Endothelial cell of umbilical vein (primary cell): ENCODE results near the gene TOB1. TPM values are rescaled to one million over a fixed set of nuclear protein-coding genes. Genes with fewer than 3 reads are reported as not detected.

Source experiments
- BruUV-seq: library from RNA; stranded (reverse); fragments of 400-500 nt; replicated peaks from 2 replicates; lab custom pipeline; 2021; lab: Mats Ljungman, UMichigan
- CTCF ChIA-PET: fragments of 300-600, 350-600 bp; sonication (Branson Sonifier 250); formaldehyde crosslinking; loops from one replicate; lab custom pipeline; 2021; ENCODE audit warnings: antibody characterized with exemption, inconsistent platforms; lab: Charles Lee
- POLR2A ChIA-PET: fragments of 300-600, 350-600 bp; sonication (Branson Sonifier 250); formaldehyde crosslinking; loops from one replicate; lab custom pipeline; 2021; ENCODE audit warnings: antibody characterized with exemption, inconsistent platforms; lab: Charles Lee
- DNase-seq: peaks from one replicate; pipeline ENCODE4 v3.0.0-alpha.2; 2011; ENCODE audit warnings: low read depth, low spot score
- FAIRE-seq: peaks from 2 replicates; lab custom pipeline; 2011; peaks lifted over from hg19 to GRCh38; lab: Jason Lieb, UNC
- H2AFZ ChIP-seq: 2 replicates; pipeline ENCODE4 v1.6.0; 2012; ENCODE audit warnings: low read depth, low read length, control low read depth, inconsistent platforms
- H3K27ac ChIP-seq: 2 replicates; pipeline ENCODE4 v1.5.1; 2011; ENCODE audit warnings: low read depth, mild to moderate bottlenecking, control low read depth, low read length, moderate library complexity; ENCODE audit not compliant: insufficient read depth
- H3K27me3 ChIP-seq, 2 experiments: 2 replicates each; pipeline versions ENCODE4 v1.6.0 to v1.6.1; 2011; ENCODE audit warnings: low read length in 2 of 2, mixed read lengths in 1 of 2; ENCODE audit not compliant: control insufficient read depth in 2 of 2, insufficient read depth in 2 of 2
- H3K36me3 ChIP-seq, 2 experiments: 2 replicates in 1 of 2; 3 replicates in 1 of 2; pipeline ENCODE4 v1.5.1; 2011; ENCODE audit warnings: low read length in 2 of 2, mild to moderate bottlenecking in 1 of 2, moderate library complexity in 1 of 2; ENCODE audit not compliant: control insufficient read depth in 2 of 2, insufficient read depth in 2 of 2; ENCODE audit errors: extremely low read depth in 1 of 2
- H3K4me1 ChIP-seq: 3 replicates; pipeline ENCODE4 v1.5.1; 2011; ENCODE audit warnings: mild to moderate bottlenecking, low read length; ENCODE audit not compliant: control insufficient read depth, insufficient read depth; ENCODE audit errors: extremely low read depth
- H3K4me2 ChIP-seq: 2 replicates; pipeline ENCODE4 v1.6.1; 2011; ENCODE audit warnings: low read length, control low read depth, mixed read lengths; ENCODE audit not compliant: insufficient read depth
- H3K4me3 ChIP-seq, 3 experiments: fragments of 200-600 bp in 1 of 3; sonication (generic), shearing (Covaris generic) in 1 of 3; replicated peaks in 1 of 3; 2 replicates each; pipeline ENCODE4 v1.5.1; 2011 to 2016; ENCODE audit warnings: control low read depth in 3 of 3, low read length in 3 of 3, mild to moderate bottlenecking in 2 of 3, inconsistent platforms in 1 of 3, low read depth in 1 of 3, moderate library complexity in 1 of 3; ENCODE audit not compliant: insufficient read depth in 1 of 3
- H3K79me2 ChIP-seq: 2 replicates; pipeline ENCODE4 v1.6.0; 2012; ENCODE audit warnings: low read length, inconsistent platforms; ENCODE audit not compliant: control insufficient read depth, insufficient read depth
- H3K9ac ChIP-seq: replicated peaks from 2 replicates; pipeline ENCODE3; 2011; ENCODE audit warnings: low read length, control low read depth; ENCODE audit not compliant: insufficient read depth; ENCODE audit errors: extremely low read depth
- H3K9me1 ChIP-seq: replicated peaks from 3 replicates; pipeline ENCODE4 v1.6.0; 2011; ENCODE audit warnings: mild to moderate bottlenecking, low read length; ENCODE audit not compliant: control insufficient read depth, insufficient read depth; ENCODE audit errors: extremely low read depth
- H3K9me3 ChIP-seq: replicated peaks from 2 replicates; pipeline ENCODE4 v1.5.1; 2012; ENCODE audit warnings: low read length, inconsistent platforms; ENCODE audit not compliant: control insufficient read depth, insufficient read depth
- H4K20me1 ChIP-seq: replicated peaks from 2 replicates; pipeline ENCODE3; 2011; ENCODE audit warnings: mild to moderate bottlenecking, low read length; ENCODE audit not compliant: control insufficient read depth, insufficient read depth; ENCODE audit errors: extremely low read depth
- CTCF ChIP-seq, 2 donors: IDR thresholded peaks; 1 replicate in 1 of 2; 2 replicates in 1 of 2; pipeline ENCODE4 v1.5.1; 2011; ENCODE audit warnings: low read length in 2 of 2, mild to moderate bottlenecking in 2 of 2, moderate library complexity in 2 of 2, control low read depth in 1 of 2, inconsistent platforms in 1 of 2, low read depth in 1 of 2; ENCODE audit not compliant: insufficient read depth in 1 of 2; ENCODE audit errors: extremely low read depth in 1 of 2
- EZH2 ChIP-seq: IDR thresholded peaks from 2 replicates; pipeline ENCODE4 v1.6.1; 2012; ENCODE audit warnings: borderline replicate concordance, low read depth, mild to moderate bottlenecking, moderate library complexity, low read length, inconsistent platforms; ENCODE audit not compliant: severe bottlenecking
- FOS ChIP-seq: IDR thresholded peaks from 2 replicates; pipeline ENCODE4 v1.6.1; 2011; ENCODE audit warnings: mild to moderate bottlenecking, low read length, moderate library complexity, borderline replicate concordance; ENCODE audit not compliant: insufficient read depth
- GATA2 ChIP-seq: IDR thresholded peaks from 2 replicates; pipeline ENCODE4 v1.7.0; 2011; ENCODE audit warnings: low read depth, mild to moderate bottlenecking, moderate library complexity, mixed read lengths, low read length; ENCODE audit not compliant: insufficient read length, insufficient read depth
- JUN ChIP-seq: IDR thresholded peaks from 2 replicates; pipeline ENCODE4 v1.6.1; 2011; ENCODE audit warnings: borderline replicate concordance, low read depth; ENCODE audit not compliant: insufficient read length, insufficient read depth
- MAX ChIP-seq: IDR thresholded peaks from 2 replicates; pipeline ENCODE4 v1.6.1; 2011; ENCODE audit not compliant: insufficient read depth, insufficient read length
- MYC ChIP-seq: IDR thresholded peaks from one replicate; pipeline ENCODE4 v1.6.1; 2011; ENCODE audit warnings: mild to moderate bottlenecking, low read depth, low read length
- POLR2A ChIP-seq: IDR thresholded peaks from 2 replicates; pipeline ENCODE4 v1.6.1; 2012; ENCODE audit warnings: low read depth, mild to moderate bottlenecking, control low read depth, low read length
- POLR2AphosphoS5 ChIP-seq: IDR thresholded peaks from 2 replicates; pipeline ENCODE4 v1.6.1; 2012; ENCODE audit warnings: low read depth, mild to moderate bottlenecking, control low read depth, low read length, moderate library complexity; ENCODE audit not compliant: insufficient read depth
- dilution Hi-C: fragments of 300-500 bp; cut with MboI; formaldehyde crosslinking; loops from one replicate; pipeline ENCODE4 v1.15.0; 2019; ENCODE audit warnings: low sequenced_read_pairs; ENCODE audit not compliant: extremely low pct_ligation_motif_present
- intact Hi-C: fragments of 100-400 bp; cut with micrococcal nuclease; formaldehyde crosslinking; loops from one replicate; pipeline ENCODE4 v1.10.0; 2022
- polyA plus RNA-seq, 4 experiments: library from polyadenylated mRNA; depleted of rRNA in 3 of 4; stranded (reverse) in 3 of 4; unstranded in 1 of 4; fragments of >200 nt; gene quantifications; 2 replicates each; pipeline versions ENCODE4 v1.2.1 to v1.2.3, GENCODE V29; 2011 to 2012; ENCODE audit warnings: missing spikeins in 1 of 4
- total RNA-seq: library from RNA; stranded (reverse); gene quantifications from 2 replicates; pipeline ENCODE4 v1.2.3, GENCODE V29; 2021

TOB1 gene
- total and polyA plus RNA-seq, 2 donors (not counting 3 experiments of a cell fraction or from before 2014, with no cell fraction given) = 3.3 to 12.9 TPM

- Histone ChIP-seq H3K9me3 (no peaks in the 10 kb centered on the region), H3K27me3 (peaks cover 2 to 35% of the 10 kb centered on the region in 2 experiments), H3K4me1 (peaks cover 3% of the 10 kb centered on the region), H3K36me3 (no peaks in the 10 kb centered on the region), H3K27ac (no peak overlapping the region), H3K9ac (no peak overlapping the region), H3K4me3 (no peak overlapping the region), H3K4me2 (no peak overlapping the region), H4K20me1 (no peaks in the 10 kb centered on the region), H2AFZ (no peak overlapping the region), H3K79me2 (no peaks in the 10 kb centered on the region), H3K9me1 (no peaks in the 10 kb centered on the region)
- DNase-seq (no peak), FAIRE-seq (no peak)
- TF ChIP-seq POLR2AphosphoS5 (no peak), EZH2 (no peak), FOS (no peak), GATA2 (no peak), POLR2A (no peak), MAX (no peak), MYC (no peak), CTCF (IDR thresholded peaks at IDR 0.05; ENCODE audit: extremely low read depth in 1 of 2, insufficient read depth in 1 of 2, low read depth in 1 of 2, low read length in 2 of 2) (no peak), JUN (no peak)
- intact Hi-C loops = no loop called here
- dilution Hi-C loops = no loop called here
- no TSS peak for BruUV-seq
- POLR2A ChIA-PET = no interaction called here
- CTCF ChIA-PET = interaction anchor here (0.9 to 1.0 kb wide), 2 partner anchors 12 to 20 kb away, joined by 4 read pairs; no protein-coding TSS in a partner anchor
These were observed 5.7 kb upstream of the TOB1 start for GRCh38 chr17:50871898-50872297.
